Measurements from ENCODE around the gene CTNND2.
"Not testable (repeated sequence)": the region's sequence is repeated elsewhere in the genome, so short reads cannot be mapped to it uniquely, and the experiment has no call there.

The CTNND2 gene

DNA sequence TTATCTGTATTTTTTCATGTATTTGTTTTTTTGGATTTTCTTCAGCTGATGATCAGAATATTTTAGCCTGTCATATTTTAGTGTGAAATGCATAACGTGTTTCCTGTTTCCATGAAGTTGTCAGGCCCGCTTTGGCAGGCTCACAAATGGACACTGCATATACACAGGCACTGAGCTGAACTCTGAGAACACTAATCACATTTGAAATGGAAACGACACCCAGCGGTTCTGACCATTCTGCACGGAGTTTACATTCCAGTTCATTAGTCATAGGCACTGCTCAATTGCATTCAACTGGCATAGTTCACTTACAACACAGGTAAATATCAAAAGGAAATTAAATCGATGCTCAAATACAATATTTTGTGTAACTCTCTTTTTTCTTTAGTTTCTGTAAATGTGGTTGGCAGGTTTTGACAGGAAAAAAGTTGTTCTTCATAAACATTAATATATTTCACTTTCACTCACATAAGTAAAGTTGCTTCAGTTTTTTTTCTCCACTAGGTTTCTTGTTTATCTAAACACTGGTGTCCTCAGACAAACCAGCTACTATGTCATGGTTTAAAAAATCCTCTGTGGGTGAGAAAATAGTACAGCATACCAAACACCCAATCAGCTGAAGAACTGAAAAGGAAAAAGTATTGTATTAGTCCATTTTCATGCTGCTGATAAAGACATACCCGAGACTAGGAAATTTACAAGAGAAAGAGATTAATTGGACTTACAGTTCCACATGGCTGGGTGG is 584.2 kb downstream of the CTNND2 start:
- DNase-seq (ENCODE audit: low read depth in 3 of 3): no peak

DNA sequence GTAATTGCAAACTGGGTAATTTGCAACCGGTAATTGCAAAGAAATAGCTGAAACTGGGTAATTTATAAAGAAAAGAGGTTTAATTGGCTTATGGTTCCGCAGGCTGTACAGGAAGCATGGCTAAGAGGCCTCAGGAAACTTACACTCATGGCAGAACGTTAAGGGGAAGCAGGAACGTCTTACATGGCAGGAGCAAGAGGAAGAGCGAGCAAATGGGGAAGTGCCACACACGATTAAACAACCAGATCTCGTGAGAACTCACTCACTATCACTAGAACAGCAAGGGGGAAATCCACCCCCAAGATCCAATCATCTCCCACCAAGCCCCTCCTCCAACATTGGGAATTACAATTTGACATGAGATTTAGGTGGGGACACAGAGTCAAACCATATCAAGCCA is 590.6 kb downstream of the CTNND2 start:
- DNase-seq (ENCODE audit: low read depth in 3 of 3): not testable (repeated sequence)

GRCh38 chr5:11311731-11312130 is 592.5 kb downstream of the CTNND2 start:
- DNase-seq (ENCODE audit: low read depth in 3 of 3): no peak

DNA sequence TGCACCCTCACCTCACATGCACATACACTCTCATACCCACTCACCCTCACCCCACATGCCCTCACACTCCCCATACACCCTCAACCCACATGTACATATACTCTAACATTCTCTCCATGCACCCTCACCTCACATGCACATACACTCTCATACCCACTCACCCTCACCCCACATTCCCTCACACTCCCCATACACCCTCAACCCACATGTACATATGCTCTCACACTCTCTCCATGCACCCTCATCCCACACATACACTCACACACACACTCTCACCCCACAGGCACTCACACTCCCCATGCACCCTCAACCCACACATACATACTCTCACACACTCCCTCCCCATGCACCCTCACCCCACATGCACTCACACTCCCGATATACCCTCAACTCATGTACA is 593.0 kb downstream of the CTNND2 start:
- no peak for DNase-seq (ENCODE audit: low read depth in 3 of 3)

DNA sequence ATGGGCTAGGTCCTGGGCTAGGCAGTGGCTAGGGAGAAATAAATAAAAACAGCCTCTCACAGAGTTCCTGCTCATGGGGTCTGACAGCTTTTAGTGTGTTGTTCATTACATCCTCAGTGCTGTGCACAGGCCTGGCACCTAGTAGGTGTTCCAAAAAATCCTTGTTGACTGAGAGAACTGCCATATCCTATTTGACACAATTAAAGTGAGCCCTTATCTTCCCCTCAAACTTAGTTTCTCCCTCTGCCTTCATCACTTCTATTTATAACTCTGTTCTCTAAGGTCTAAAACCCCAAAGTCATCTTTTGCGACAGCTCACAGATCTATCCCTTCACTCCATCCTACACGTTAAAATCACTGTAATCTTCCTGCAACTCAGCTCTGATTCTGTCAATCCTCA is 594.1 kb downstream of the CTNND2 start:
- no peak for DNase-seq (ENCODE audit: low read depth in 3 of 3)

DNA sequence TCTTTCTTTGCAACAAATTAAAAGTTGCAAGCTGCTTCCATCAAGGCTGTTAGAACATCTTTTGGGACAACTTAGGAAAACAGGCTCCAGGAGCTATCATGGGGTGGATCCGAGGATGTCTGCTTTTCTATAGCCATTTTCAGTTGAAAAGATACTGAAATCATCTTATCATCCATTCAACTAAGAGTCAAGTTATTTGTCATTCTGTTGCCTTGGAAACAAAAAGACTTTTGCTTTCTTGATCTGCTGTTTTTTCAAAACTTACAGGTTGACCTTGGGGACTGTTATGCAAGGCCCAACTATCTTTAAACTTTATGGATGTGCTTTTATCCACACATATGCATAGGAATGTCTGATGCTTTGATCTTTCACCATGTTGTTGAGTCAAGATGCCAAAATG is 597.9 kb downstream of the CTNND2 start:
- no peak for DNase-seq (ENCODE audit: low read depth in 3 of 3)

- no peak for DNase-seq (ENCODE audit: low read depth in 3 of 3)
These were observed 599.0 kb downstream of the CTNND2 start for GRCh38 chr5:11305245-11305644.

DNA sequence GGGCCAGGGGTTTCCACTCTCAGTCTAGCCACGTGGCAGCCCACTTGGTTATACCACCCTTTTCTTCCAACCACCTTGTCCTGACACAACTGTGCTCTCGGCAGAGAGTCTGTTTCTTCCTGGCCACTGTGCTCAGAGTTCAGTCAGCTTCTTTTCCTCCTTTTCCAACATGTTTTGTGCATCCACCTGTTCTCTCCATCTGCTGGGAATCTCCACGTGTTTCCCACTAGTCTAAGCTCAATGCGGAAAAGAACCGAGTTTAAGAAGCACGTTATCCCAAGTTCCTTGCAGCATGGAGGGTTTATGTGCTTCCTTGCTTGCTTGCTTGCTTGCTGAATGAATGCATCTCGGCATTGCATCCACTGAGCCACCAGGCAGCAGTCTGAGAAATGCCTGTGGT is 599.6 kb downstream of the CTNND2 start:
- DNase-seq (ENCODE audit: low read depth in 3 of 3): no peak

- DNase-seq (ENCODE audit: low read depth in 3 of 3): no peak
These were observed 601.6 kb downstream of the CTNND2 start for GRCh38 chr5:11302663-11303062.

- DNase-seq (ENCODE audit: low read depth in 3 of 3): no peak
These were observed 603.1 kb downstream of the CTNND2 start for GRCh38 chr5:11301171-11301570.

DNA sequence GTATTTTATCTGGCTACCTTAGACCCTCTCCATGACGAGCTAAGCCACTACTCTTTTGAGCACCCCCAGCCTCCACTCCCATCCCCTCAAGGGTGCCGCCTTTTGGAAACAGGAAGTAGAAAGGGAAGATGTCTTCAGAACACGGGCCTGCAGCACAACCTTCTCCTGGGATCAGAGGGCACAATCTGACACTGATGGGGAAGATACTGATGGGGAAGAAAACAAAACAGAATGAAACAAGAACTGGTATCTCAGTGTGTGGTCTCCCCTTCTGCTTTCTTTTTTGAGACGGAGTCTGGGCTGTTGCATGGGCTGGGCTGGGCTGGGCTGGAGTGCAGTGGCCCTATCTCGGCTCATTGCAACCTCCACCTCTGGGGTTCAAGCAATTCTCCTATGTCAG is 603.5 kb downstream of the CTNND2 start:
- DNase-seq (ENCODE audit: low read depth in 3 of 3): no peak

DNA sequence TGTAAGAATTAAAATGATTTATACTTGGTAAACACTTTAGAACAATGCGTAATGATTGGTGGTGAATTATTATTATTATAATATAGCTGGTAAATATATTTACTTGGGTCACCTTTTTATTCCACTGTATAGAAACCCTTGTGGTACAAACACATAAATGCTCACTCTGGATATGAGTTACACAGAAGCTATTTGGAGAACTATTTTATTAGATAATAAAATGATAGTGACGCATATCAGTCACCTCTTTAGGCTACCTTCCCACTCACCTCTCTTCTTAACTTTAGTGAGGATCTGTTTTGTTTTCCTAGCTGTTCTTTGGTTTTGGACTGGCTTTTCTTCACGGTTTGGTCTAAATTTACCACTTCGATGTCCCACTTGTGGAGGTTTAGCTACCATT is 605.4 kb downstream of the CTNND2 start:
- DNase-seq (ENCODE audit: low read depth in 3 of 3): no peak

DNA sequence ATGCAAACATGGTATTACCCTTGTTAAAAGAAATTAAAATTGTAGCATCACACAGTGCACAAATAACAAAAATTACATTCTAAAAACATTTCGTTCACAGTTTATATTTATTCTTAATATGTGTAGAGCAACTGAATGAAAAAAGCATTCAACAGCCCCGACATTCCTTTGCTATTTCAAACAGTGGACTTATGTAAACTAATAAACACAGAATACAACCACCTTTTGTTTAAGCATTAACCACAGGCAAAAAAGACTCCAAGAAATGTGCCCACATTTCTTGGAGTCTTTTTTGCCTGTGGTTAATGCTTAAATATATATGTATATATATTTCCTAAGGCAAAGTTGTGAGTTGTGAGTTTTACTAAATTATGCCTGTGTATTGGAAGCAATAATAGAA is 610.7 kb downstream of the CTNND2 start:
- DNase-seq (ENCODE audit: low read depth in 3 of 3): no peak

DNA sequence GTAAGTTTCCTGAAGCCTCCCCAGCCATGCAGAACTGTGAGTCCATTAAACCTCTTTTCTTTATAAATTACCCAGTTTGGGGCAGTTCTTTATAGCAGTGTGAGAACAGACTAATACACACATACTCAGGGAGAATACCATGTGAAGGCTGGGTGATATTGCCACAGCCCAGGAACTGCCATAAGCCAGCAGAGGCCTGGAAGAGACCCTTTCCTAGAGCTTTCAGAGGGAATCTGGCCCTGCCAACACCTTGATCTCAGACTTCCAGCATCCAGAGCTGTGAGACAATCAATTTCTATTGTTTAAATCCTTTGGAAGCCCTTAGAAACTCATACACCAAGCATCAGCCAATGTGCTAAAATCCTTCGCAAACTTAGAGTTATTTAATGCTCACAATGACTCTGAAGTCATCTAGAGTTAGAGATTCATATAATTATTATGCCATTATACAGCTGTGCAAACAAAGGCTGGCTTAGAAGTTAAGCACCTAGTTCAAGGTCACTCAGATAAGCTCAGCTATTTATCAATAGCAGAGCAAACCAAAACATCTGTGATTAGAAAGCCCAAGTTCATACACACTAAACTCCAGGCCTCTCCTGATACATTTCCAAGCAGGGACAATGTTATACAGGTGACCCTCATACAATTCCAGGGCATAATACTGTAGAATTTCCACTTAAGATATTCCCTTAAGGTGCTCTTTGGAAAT is 611.4 kb downstream of the CTNND2 start:
- DNase-seq (ENCODE audit: low read depth in 3 of 3): no peak

- DNase-seq (ENCODE audit: low read depth in 3 of 3): no peak
These were observed 614.5 kb downstream of the CTNND2 start for GRCh38 chr5:11289733-11290132.

DNA sequence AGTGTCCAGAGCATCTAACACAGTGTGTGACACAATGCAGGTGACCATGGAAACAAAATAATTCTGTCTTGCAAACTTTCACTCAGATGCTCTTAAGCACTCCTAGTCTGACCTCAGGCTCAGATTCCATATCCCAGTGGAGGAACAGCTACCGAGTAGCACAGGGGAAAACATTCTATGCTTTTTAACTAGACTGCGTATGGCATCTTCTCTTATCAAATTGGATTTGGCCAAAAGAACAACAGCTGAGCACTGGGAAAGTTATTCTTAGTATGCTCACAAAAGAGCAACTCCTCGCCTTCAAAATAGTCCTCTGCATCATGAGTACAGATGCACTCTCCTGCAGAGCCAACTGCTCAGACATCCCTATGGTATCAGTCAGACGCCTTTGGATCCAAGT is 615.0 kb downstream of the CTNND2 start:
- no peak for DNase-seq (ENCODE audit: low read depth in 3 of 3)

DNA sequence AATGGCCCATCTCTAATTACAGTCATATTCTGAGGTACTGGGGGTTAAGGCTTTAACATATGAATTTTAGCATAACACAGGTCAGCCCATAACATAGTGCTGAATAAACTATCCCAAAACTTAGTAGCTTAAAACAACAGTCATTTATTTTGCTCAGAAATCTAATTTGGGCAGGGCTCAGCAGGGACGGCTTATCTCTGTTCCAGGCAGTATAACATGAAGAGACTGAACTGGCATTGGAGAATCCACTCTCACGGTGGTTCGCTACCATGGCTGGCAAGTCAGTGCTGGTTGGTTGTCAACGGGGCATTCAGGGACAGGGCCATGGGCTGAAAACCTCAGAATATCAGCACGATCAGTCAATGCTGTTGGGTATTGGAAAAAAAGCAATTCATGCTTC is 622.4 kb downstream of the CTNND2 start:
- DNase-seq (ENCODE audit: low read depth in 3 of 3): no peak

- no peak for DNase-seq (ENCODE audit: low read depth in 3 of 3)
These were observed 626.9 kb downstream of the CTNND2 start for GRCh38 chr5:11277323-11277722.

DNA sequence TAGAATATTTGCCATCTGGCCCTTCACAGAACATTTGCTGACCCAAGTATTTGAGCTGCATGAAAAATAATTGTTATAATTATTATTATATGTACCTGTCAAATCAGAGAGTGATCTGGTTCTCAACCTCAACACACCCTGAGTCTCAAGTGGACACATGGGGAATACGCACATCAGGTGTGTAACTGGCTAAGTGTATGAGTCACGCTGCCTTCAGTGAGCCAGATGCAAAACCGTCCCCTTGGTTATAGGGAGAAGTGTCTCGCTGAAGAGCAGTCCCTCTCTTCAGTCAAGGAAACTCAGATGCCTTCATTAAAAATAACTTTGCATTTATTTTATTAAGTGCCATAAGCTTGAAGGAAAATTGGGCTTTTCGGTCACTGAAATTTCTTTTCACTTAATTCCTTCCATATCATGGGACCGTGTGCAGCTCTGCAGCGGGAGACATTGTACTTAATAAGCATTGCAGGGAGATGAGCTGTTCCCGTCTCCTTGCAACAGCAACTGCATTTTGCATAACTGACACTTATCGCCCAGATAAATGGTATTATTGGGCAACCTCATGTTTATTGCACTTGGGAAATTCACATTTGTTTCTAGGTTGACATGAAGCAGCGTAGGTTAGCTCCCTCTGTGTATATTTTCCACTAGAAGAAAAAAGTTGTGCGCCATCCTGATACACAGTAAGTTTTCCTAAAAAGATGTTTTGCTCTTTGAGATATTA is 630.9 kb downstream of the CTNND2 start:
- no peak for DNase-seq (ENCODE audit: low read depth in 3 of 3)

DNA sequence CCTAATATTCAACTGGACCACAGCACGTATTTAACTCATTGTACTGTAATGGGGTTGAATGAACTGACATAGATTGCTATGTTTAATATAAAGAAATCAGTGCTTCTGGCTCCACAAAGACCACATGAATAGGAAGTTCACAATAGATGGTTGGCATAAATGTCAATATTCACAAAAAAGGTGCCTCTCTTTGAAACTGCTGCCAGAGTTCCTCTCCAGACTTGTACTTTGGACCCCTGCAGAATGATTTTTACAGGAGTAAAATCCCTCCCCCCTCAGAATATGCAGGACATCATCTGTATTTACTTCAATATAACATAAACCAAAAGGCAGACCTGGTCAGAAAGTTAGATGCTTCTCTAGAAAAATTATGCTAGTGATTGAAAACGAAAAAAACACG is 634.7 kb downstream of the CTNND2 start:
- no peak for DNase-seq (ENCODE audit: low read depth in 3 of 3)

DNA sequence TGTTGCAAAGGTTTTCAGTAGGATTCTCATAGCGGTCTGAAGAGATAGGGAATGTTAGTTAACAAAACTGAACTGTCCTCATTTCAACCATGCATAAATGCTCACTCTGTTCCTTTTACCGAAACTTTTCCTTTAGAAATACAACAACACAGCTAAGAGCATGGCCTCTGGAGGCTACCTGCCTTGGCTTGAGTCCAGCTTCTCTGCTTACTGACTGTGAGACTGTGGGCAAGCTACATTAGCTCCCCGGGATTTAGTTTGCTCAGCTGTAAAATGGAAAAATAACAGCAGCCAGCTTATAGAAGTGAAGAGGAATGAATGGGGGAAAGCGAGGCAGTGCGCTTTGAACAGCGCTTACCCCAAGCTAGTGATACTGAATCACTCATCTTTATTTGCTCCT is 635.4 kb downstream of the CTNND2 start:
- no peak for DNase-seq (ENCODE audit: low read depth in 3 of 3)

DNA sequence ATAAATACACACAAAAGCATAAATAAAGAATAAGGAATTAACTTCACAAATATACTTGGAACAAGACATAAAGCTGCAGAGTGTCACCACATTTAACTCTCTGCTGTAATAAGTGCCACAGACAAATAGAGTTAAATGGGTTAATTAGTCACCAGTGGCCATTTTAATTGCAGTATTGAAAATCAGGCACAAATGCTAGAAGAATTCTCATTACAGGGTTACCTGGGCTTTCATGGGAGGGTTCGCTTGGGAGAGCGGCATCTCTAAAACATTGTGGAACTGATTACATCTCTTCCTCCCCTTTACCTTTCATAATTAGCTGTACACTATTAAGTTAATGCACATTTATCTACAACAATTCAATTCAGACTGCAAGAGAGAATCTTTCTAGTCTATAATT is 637.9 kb downstream of the CTNND2 start:
- DNase-seq (ENCODE audit: low read depth in 3 of 3): no peak

DNA sequence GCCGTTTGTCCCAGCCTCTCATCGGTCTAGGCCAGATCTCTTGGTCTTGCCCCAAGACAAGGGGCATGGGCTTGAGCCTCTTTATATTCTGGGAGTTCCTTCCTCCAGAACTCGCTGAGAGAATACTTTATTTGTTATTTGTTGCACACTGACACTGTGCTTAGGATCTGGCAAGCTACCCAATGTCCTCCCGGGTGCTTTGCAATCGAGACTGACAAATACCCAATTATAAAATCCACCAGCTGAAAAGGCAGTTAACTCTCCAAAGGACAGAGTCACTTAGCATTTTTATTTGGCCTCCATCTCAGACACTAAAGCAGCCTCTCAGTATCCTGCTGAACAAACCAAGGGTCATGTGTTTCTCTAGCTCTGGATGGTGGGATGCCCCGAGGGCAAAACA is 643.0 kb downstream of the CTNND2 start:
- no peak for DNase-seq (ENCODE audit: low read depth in 3 of 3)

Data from stimulated activated CD4-positive, alpha-beta T cell treated with anti-CD3 and anti-CD28 coated beads, TNF-alpha, amount 100 ng/mL, for 24 hours (primary cell).